H9 (cell line): Measurements from ENCODE around the gene SMCP. TPM values are rescaled to one million over a fixed set of nuclear protein-coding genes. Genes with fewer than 3 reads are reported as not detected.

Source experiments
- DNase-seq: peaks from one replicate; pipeline ENCODE4 v3.0.0-alpha.2; 2017
- H2AFZ ChIP-seq: one replicate; pipeline ENCODE4 v1.6.1; 2013; ENCODE audit warnings: mild to moderate bottlenecking, low read length, control low read depth, moderate library complexity
- H2AK5ac ChIP-seq: 2 replicates; pipeline ENCODE4 v1.6.1; 2013; ENCODE audit warnings: low read length, control low read depth, mixed read lengths; ENCODE audit not compliant: insufficient read length
- H2BK120ac ChIP-seq: one replicate; pipeline ENCODE4 v1.6.1; 2013; ENCODE audit warnings: low read depth, mild to moderate bottlenecking, low read length, control low read depth, inconsistent platforms; ENCODE audit not compliant: poor library complexity, severe bottlenecking
- H2BK12ac ChIP-seq: 2 replicates; pipeline ENCODE4 v1.6.1; 2013; ENCODE audit warnings: low read length, control low read depth, mixed read lengths, low read depth; ENCODE audit not compliant: insufficient read length
- H2BK15ac ChIP-seq: 2 replicates; pipeline ENCODE4 v1.6.1; 2013; ENCODE audit warnings: low read depth, low read length, control low read depth
- H2BK20ac ChIP-seq: one replicate; pipeline ENCODE4 v1.6.1; 2013; ENCODE audit warnings: low read depth, mild to moderate bottlenecking, low read length, control low read depth, inconsistent platforms; ENCODE audit not compliant: poor library complexity, severe bottlenecking
- H2BK5ac ChIP-seq: 2 replicates; pipeline ENCODE4 v1.6.1; 2013; ENCODE audit warnings: low read length, control low read depth, mixed read lengths; ENCODE audit not compliant: insufficient read length
- H3K14ac ChIP-seq: 2 replicates; pipeline ENCODE4 v1.6.1; 2013; ENCODE audit warnings: low read length, control low read depth; ENCODE audit not compliant: insufficient read depth
- H3K18ac ChIP-seq: 2 replicates; pipeline ENCODE4 v1.6.1; 2013; ENCODE audit warnings: low read depth, mild to moderate bottlenecking, mixed read lengths, low read length, control low read depth; ENCODE audit not compliant: insufficient read length
- H3K23ac ChIP-seq: 2 replicates; pipeline ENCODE4 v1.6.1; 2013; ENCODE audit warnings: low read length, control low read depth, mixed read lengths, low read depth; ENCODE audit not compliant: insufficient read length
- H3K23me2 ChIP-seq: 2 replicates; pipeline ENCODE4 v1.6.1; 2013; ENCODE audit warnings: low read depth, mild to moderate bottlenecking, mixed read lengths, low read length, control low read depth; ENCODE audit not compliant: insufficient read length, poor library complexity, severe bottlenecking
- H3K27ac ChIP-seq: 2 replicates; pipeline ENCODE4 v1.5.1; 2013; ENCODE audit warnings: low read length, control low read depth, mixed read lengths, low read depth; ENCODE audit not compliant: insufficient read length
- H3K27me3 ChIP-seq: 2 replicates; pipeline ENCODE4 v1.6.1; 2013; ENCODE audit warnings: low read length, control low read depth, inconsistent platforms; ENCODE audit not compliant: insufficient read depth
- H3K4ac ChIP-seq: 2 replicates; pipeline ENCODE4 v1.6.1; 2013; ENCODE audit warnings: low read depth, mild to moderate bottlenecking, control low read depth, inconsistent platforms, low read length, moderate library complexity
- H3K4me1 ChIP-seq: 2 replicates; pipeline ENCODE4 v1.6.1; 2013; ENCODE audit warnings: low read length, control low read depth, inconsistent platforms; ENCODE audit not compliant: insufficient read depth
- H3K4me2 ChIP-seq: 2 replicates; pipeline ENCODE4 v1.6.1; 2013; ENCODE audit warnings: low read length, control low read depth, mixed read lengths; ENCODE audit not compliant: insufficient read length, insufficient read depth
- H3K56ac ChIP-seq: 2 replicates; pipeline ENCODE4 v1.6.1; 2013; ENCODE audit warnings: low read depth, mild to moderate bottlenecking, mixed read lengths, low read length, control low read depth; ENCODE audit not compliant: insufficient read length
- H3K79me1 ChIP-seq: 2 replicates; pipeline ENCODE4 v1.6.1; 2013; ENCODE audit warnings: low read depth, mild to moderate bottlenecking, moderate library complexity, low read length, control low read depth, inconsistent platforms; ENCODE audit not compliant: insufficient read depth, poor library complexity, severe bottlenecking
- H3K79me2 ChIP-seq: 2 replicates; pipeline ENCODE4 v1.6.1; 2013; ENCODE audit warnings: low read length, control low read depth, inconsistent platforms; ENCODE audit not compliant: insufficient read depth
- H3K9ac ChIP-seq: 2 replicates; pipeline ENCODE4 v1.6.1; 2013; ENCODE audit warnings: low read length, control low read depth, mixed read lengths; ENCODE audit not compliant: insufficient read length; ENCODE audit errors: extremely low read depth
- H3K9me3 ChIP-seq: one replicate; pipeline ENCODE4 v1.6.1; 2013; ENCODE audit warnings: low read depth, low read length, inconsistent platforms; ENCODE audit not compliant: control insufficient read depth
- H3T11ph ChIP-seq: one replicate; pipeline ENCODE4 v1.6.1; 2013; ENCODE audit warnings: mild to moderate bottlenecking, low read length, control low read depth, inconsistent platforms
- H4K20me1 ChIP-seq: one replicate; pipeline ENCODE4 v1.6.1; 2013; ENCODE audit not compliant: control insufficient read depth, insufficient read length, insufficient read depth
- H4K5ac ChIP-seq: 2 replicates; pipeline ENCODE4 v1.6.1; 2013; ENCODE audit warnings: low read depth, mild to moderate bottlenecking, mixed read lengths, low read length, control low read depth; ENCODE audit not compliant: insufficient read length
- H4K8ac ChIP-seq: replicated peaks from 2 replicates; pipeline ENCODE4 v1.6.1; 2013; ENCODE audit warnings: low read length, control low read depth, mixed read lengths, low read depth; ENCODE audit not compliant: insufficient read length
- H4K91ac ChIP-seq: 2 replicates; pipeline ENCODE4 v1.6.1; 2013; ENCODE audit warnings: low read depth, mild to moderate bottlenecking, moderate library complexity, mixed read lengths, low read length, control low read depth; ENCODE audit not compliant: insufficient read length
- H3K27ac Mint-ChIP-seq, 3 experiments: 2 replicates in 2 of 3; 3 replicates in 1 of 3; pipeline ENCODE4 v1.8.0; 2020 to 2021; ENCODE audit warnings: mixed read lengths in 3 of 3, mild to moderate bottlenecking in 1 of 3, moderate library complexity in 1 of 3
- H3K27me3 Mint-ChIP-seq: 2 replicates; pipeline ENCODE4 v1.8.0; 2021; ENCODE audit warnings: low read depth, mild to moderate bottlenecking, moderate library complexity, mixed read lengths
- H3K36me3 Mint-ChIP-seq, 3 experiments: 2 replicates in 2 of 3; 3 replicates in 1 of 3; pipeline ENCODE4 v1.8.0; 2020 to 2021; ENCODE audit warnings: low read depth in 3 of 3, mixed read lengths in 3 of 3; ENCODE audit not compliant: insufficient read depth in 1 of 3
- H3K4me1 Mint-ChIP-seq, 2 experiments: 2 replicates each; pipeline ENCODE4 v1.8.0; 2020; ENCODE audit warnings: mixed read lengths in 2 of 2
- H3K4me3 Mint-ChIP-seq, 2 experiments: 2 replicates in 1 of 2; 3 replicates in 1 of 2; pipeline ENCODE4 v1.8.0; 2020 to 2021; ENCODE audit warnings: mild to moderate bottlenecking in 2 of 2, mixed read lengths in 2 of 2, moderate library complexity in 1 of 2
- H3K9me3 Mint-ChIP-seq, 2 experiments: 2 replicates in 1 of 2; 3 replicates in 1 of 2; pipeline ENCODE4 v1.8.0; 2020; ENCODE audit warnings: mild to moderate bottlenecking in 2 of 2, mixed read lengths in 2 of 2, moderate library complexity in 1 of 2
- CTCF ChIP-seq: fragments of 200-600 bp; sonication (generic); conservative IDR thresholded peaks from 3 replicates; pipeline ENCODE4 v1.8.0; 2021; ENCODE audit warnings: antibody characterized with exemption, mild to moderate bottlenecking
- WGBS: extraction: QIAGEN DNeasy Blood & Tissue Kit; methylation state at CpG from one replicate; pipeline ENCODE4 v1.1.7; 2013; ENCODE audit warnings: missing lambda C conversion rate, low lambda C conversion rate, mixed read lengths; ENCODE audit not compliant: insufficient read length; ENCODE audit errors: extremely low coverage; 5-methylcytosine and 5-hydroxymethylcytosine counted together
- total RNA-seq: library from RNA; stranded (reverse); gene quantifications from 2 replicates; pipeline ENCODE4 v1.2.1, GENCODE V29; 2021

Gene SMCP
- total RNA-seq, 1 experiment from 2014 or later, result not detected

- Histone ChIP-seq H3K14ac (no peak overlapping the region), H2BK15ac (no peak overlapping the region), H2AK5ac (no peak overlapping the region), H3K23me2 (no peaks in the 10 kb centered on the region), H3K27ac (no peak overlapping the region), H3K9ac (no peak overlapping the region), H2BK5ac (no peak overlapping the region), H3K27me3 (no peaks in the 10 kb centered on the region), H3K4me2 (no peak overlapping the region), H3T11ph (no peak overlapping the region), H2BK20ac (no peak overlapping the region), H3K18ac (no peak overlapping the region), H2AFZ (no peak overlapping the region), H3K23ac (no peak overlapping the region), H2BK12ac (no peak overlapping the region), H3K9me3 (no peaks in the 10 kb centered on the region), H3K79me1 (no peaks in the 10 kb centered on the region), H4K91ac (no peak overlapping the region), H3K79me2 (no peaks in the 10 kb centered on the region), H3K56ac (no peak overlapping the region), H4K5ac (no peak overlapping the region), H4K20me1 (no peaks in the 10 kb centered on the region), H2BK120ac (no peak overlapping the region), H4K8ac (no peak overlapping the region), H3K4ac (no peak overlapping the region), H3K4me1 (no peaks in the 10 kb centered on the region; the same call in 1 of the 2 replicates)
- no peak for TF ChIP-seq CTCF
- peaks cover 7% of the 10 kb centered on the region; the same call in 1 of the 2 replicates for H3K27me3 Mint-ChIP-seq
- no CpG with 5 or more reads among the region's 4 CpGs for WGBS
- H3K4me1 Mint-ChIP-seq, result no peaks in the 10 kb centered on the region
- H3K4me3 Mint-ChIP-seq, result no peak overlapping the region
- peaks cover 71 to 89% of the 10 kb centered on the region in 2 experiments for H3K9me3 Mint-ChIP-seq
- H3K27ac Mint-ChIP-seq, result no peak overlapping the region
- DNase-seq, result no peak
- H3K36me3 Mint-ChIP-seq, result peaks cover 0 to 25% (median 0%) of the 10 kb centered on the region in 3 experiments; a peak in 3 of 7 replicates
Observed at GRCh38 chr1:152899027-152899426, 20.9 kb downstream of the SMCP start.
